Liver (tissue), 3 donors: ENCODE data around the gene USP48.

Source experiments
- ATF3 ChIP-seq: IDR thresholded peaks from 2 replicates; pipeline ENCODE4 v1.6.1; 2016; ENCODE audit warnings: antibody characterized with exemption
- CTCF ChIP-seq: fragments of 150-350 bp; IDR thresholded peaks from 2 replicates; pipeline ENCODE4 v1.5.1; 2017; ENCODE audit warnings: improper control_type of control experiment, low read depth, low read length; ENCODE audit not compliant: missing input control
- GABPA ChIP-seq, 2 donors: IDR thresholded peaks in 1 of 2; conservative IDR thresholded peaks in 1 of 2; 2 replicates each; pipeline ENCODE4 v1.6.1; 2016; ENCODE audit warnings: antibody characterized with exemption in 2 of 2, mild to moderate bottlenecking in 1 of 2, moderate library complexity in 1 of 2
- HNF4A ChIP-seq, 2 donors: conservative IDR thresholded peaks; 2 replicates each; pipeline ENCODE4 v1.6.1; 2016; ENCODE audit warnings: antibody characterized with exemption in 2 of 2, mild to moderate bottlenecking in 2 of 2
- JUND ChIP-seq, 2 donors: IDR thresholded peaks; 2 replicates each; pipeline ENCODE4 v1.6.1; 2016; ENCODE audit warnings: antibody characterized with exemption in 2 of 2
- MAX ChIP-seq: IDR thresholded peaks from 2 replicates; pipeline ENCODE4 v1.6.1; 2016; ENCODE audit warnings: antibody characterized with exemption
- RAD21 ChIP-seq, 2 donors: IDR thresholded peaks; 2 replicates each; pipeline ENCODE4 v1.6.1; 2016; ENCODE audit warnings: antibody characterized with exemption in 2 of 2, mild to moderate bottlenecking in 2 of 2
- RXRA ChIP-seq, 2 donors: IDR thresholded peaks; 2 replicates each; pipeline ENCODE4 v1.6.1; 2017 to 2018; ENCODE audit warnings: antibody characterized with exemption in 2 of 2, mild to moderate bottlenecking in 1 of 2
- TAF1 ChIP-seq: conservative IDR thresholded peaks from 2 replicates; pipeline ENCODE4 v1.6.1; 2016; ENCODE audit warnings: antibody characterized with exemption, mild to moderate bottlenecking
- YY1 ChIP-seq: IDR thresholded peaks from 2 replicates; pipeline ENCODE4 v1.6.1; 2016; ENCODE audit warnings: antibody characterized with exemption, mild to moderate bottlenecking
- donor health status: healthy.
- donor health status: healthy.

- TF ChIP-seq CTCF = no peak
- TF ChIP-seq MAX = no peak
- TF ChIP-seq GABPA (IDR thresholded peaks at IDR 0.05 in 1 of 2, conservative IDR thresholded peaks at IDR 0.05 in 1 of 2) = no peak
- TF ChIP-seq ATF3 = no peak
- TF ChIP-seq JUND (IDR thresholded peaks at IDR 0.05) = no peak
- no peak for TF ChIP-seq RXRA (IDR thresholded peaks at IDR 0.05)
- no peak for TF ChIP-seq TAF1
- no peak for TF ChIP-seq YY1
- TF ChIP-seq HNF4A (conservative IDR thresholded peaks at IDR 0.05) = no peak
- TF ChIP-seq RAD21 (IDR thresholded peaks at IDR 0.05) = no peak
Observed at GRCh38 chr1:21742578-21742977, 40.4 kb downstream of the USP48 start.
